Transverse colon (tissue), 4 donors: ENCODE measurements around the gene CSNK2B. TPM values are rescaled to one million over a fixed set of nuclear protein-coding genes. Genes with fewer than 3 reads are reported as not detected.

ENCODE experiments used
- DNase-seq: peaks from one replicate; pipeline ENCODE4 v3.0.0-alpha.2; 2019
- H3K27ac ChIP-seq, 4 donors: fragments of 200-600 bp; sonication (generic); 2 replicates each; pipeline ENCODE4 v1.5.1; 2016 to 2018; ENCODE audit warnings: inconsistent platforms in 4 of 4
- H3K27me3 ChIP-seq: fragments of 200-600 bp; sonication (generic); 2 replicates; pipeline ENCODE4 v1.5.1; 2017; ENCODE audit warnings: inconsistent platforms
- H3K36me3 ChIP-seq, 4 donors: fragments of 200-600 bp; sonication (generic); 2 replicates each; pipeline ENCODE4 v1.5.1; 2017 to 2019; ENCODE audit warnings: inconsistent platforms in 4 of 4
- H3K4me1 ChIP-seq, 4 donors: fragments of 200-600 bp; sonication (generic); 2 replicates each; pipeline ENCODE4 v1.5.1; 2017 to 2020; ENCODE audit warnings: inconsistent platforms in 4 of 4
- H3K4me3 ChIP-seq, 4 donors: fragments of 200-600 bp; sonication (generic); 1 replicate in 1 of 4; 2 replicates in 3 of 4; pipeline versions ENCODE4 v1.5.1 to v1.6.1; 2017 to 2019; ENCODE audit warnings: inconsistent platforms in 4 of 4
- H3K9me3 ChIP-seq, 2 donors: fragments of 200-600 bp; sonication (generic); 2 replicates each; pipeline ENCODE4 v1.5.1; 2017 to 2019; ENCODE audit warnings: inconsistent platforms in 2 of 2
- EP300 ChIP-seq: sonication (generic); formaldehyde crosslinking; IDR thresholded peaks from one replicate; pipeline ENCODE4 v1.6.1; 2017; ENCODE audit warnings: antibody characterized with exemption, low read depth
- POLR2A ChIP-seq: fragments of 450-650 bp; IDR thresholded peaks from one replicate; pipeline ENCODE4 v1.6.1; 2016; ENCODE audit warnings: antibody characterized with exemption, mild to moderate bottlenecking, moderate library complexity
- POLR2AphosphoS5 ChIP-seq, 3 donors: sonication (generic); formaldehyde crosslinking; IDR thresholded peaks; one replicate each; pipeline ENCODE4 v1.6.1; 2016; ENCODE audit warnings: antibody characterized with exemption in 3 of 3
- WGBS, 2 donors: methylation state at CpG; one replicate each; pipeline ENCODE4 v1.1.5; 2018; ENCODE audit warnings: low coverage in 1 of 2; 5-methylcytosine and 5-hydroxymethylcytosine counted together
- in situ Hi-C, 4 donors: fragments of 200-750 bp; cut with MboI; loops; one replicate each; pipeline versions ENCODE4 v1.15.0 to v1.15.1; 2017; ENCODE audit warnings: low sequenced_read_pairs in 3 of 4, low pct_ligation_motif_present in 1 of 4, low pct_unique_long_range_greater_than_20kb in 1 of 4
- intact Hi-C: fragments of 100-400 bp; cut with DNase I; formaldehyde crosslinking; loops from one replicate; pipeline ENCODE4 v1.15.1; 2023; ENCODE audit warnings: low total_unique reads
- total RNA-seq, 4 donors: library from RNA; depleted of rRNA; stranded (reverse); fragments of >200 nt; gene quantifications; one replicate each; pipeline ENCODE4 v1.1.0, GENCODE V29; 2016
- TF ChIP-seq, protein P1 (sequence below), 5 experiments: fragments of 200-600 bp in 3 of 5; fragments of 450-650 bp in 2 of 5; sonication (generic) in 3 of 5; IDR thresholded peaks; 1 replicate in 2 of 5; 2 replicates in 3 of 5; pipeline ENCODE4 v1.5.1; 2016 to 2017; ENCODE audit warnings: antibody characterized with exemption in 5 of 5, inconsistent platforms in 3 of 5, mild to moderate bottlenecking in 2 of 5, moderate library complexity in 1 of 5

CSNK2B gene
- total RNA-seq, 4 donors from 2014 or later: 182 to 231 (median 210) TPM

GRCh38 chr6:31631209-31631608, 34.7 kb upstream of the CSNK2B start:
- DNase-seq: no peak
- H3K27ac ChIP-seq: no peak overlapping the region
- 91% methylated on average over 16 of the region's 16 CpGs; no CpG with 5 or more reads in 1 of the 2 donors for WGBS, 2 donors
- no peaks in the 10 kb centered on the region for H3K27me3 ChIP-seq
- in situ Hi-C loops (no loop called here), intact Hi-C loops (no loop called here)
- no peaks in the 10 kb centered on the region for H3K9me3 ChIP-seq
- TF ChIP-seq EP300 (no peak), POLR2A (no peak), POLR2AphosphoS5 (IDR thresholded peaks at IDR 0.05) (no peak)
- TF ChIP-seq, protein P1, sequence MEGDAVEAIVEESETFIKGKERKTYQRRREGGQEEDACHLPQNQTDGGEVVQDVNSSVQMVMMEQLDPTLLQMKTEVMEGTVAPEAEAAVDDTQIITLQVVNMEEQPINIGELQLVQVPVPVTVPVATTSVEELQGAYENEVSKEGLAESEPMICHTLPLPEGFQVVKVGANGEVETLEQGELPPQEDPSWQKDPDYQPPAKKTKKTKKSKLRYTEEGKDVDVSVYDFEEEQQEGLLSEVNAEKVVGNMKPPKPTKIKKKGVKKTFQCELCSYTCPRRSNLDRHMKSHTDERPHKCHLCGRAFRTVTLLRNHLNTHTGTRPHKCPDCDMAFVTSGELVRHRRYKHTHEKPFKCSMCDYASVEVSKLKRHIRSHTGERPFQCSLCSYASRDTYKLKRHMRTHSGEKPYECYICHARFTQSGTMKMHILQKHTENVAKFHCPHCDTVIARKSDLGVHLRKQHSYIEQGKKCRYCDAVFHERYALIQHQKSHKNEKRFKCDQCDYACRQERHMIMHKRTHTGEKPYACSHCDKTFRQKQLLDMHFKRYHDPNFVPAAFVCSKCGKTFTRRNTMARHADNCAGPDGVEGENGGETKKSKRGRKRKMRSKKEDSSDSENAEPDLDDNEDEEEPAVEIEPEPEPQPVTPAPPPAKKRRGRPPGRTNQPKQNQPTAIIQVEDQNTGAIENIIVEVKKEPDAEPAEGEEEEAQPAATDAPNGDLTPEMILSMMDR (IDR thresholded peaks at IDR 0.05): no peak
- no peak overlapping the region for H3K4me3 ChIP-seq
- peaks cover 0 to 86% (median 45%) of the 10 kb centered on the region in 4 donors for H3K36me3 ChIP-seq
- no peaks in the 10 kb centered on the region for H3K4me1 ChIP-seq

DNA sequence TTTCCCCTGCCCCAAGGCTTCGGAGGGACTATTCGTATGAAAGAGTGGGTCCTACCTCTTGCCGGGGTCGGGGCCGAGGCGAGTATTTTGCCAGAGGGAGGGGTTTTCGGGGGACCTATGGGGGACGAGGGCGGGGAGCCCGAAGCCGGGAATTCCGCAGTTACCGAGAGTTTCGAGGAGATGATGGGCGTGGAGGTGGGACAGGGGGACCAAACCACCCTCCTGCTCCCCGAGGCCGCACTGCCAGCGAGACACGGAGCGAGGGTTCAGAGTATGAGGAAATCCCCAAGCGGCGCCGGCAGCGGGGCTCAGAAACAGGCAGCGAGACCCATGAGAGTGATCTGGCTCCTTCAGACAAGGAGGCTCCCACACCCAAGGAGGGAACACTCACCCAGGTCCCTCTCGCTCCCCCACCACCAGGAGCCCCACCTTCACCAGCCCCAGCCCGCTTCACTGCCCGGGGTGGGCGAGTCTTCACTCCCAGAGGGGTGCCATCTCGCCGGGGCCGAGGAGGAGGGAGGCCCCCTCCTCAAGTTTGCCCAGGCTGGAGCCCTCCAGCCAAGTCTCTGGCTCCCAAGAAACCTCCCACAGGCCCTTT, 34.1 kb upstream of the CSNK2B start:
- Histone ChIP-seq H3K36me3 (peaks cover 0 to 86% (median 45%) of the 10 kb centered on the region in 4 donors), H3K4me1 (no peaks in the 10 kb centered on the region), H3K27me3 (no peaks in the 10 kb centered on the region), H3K27ac (no peak overlapping the region), H3K9me3 (no peaks in the 10 kb centered on the region), H3K4me3 (no peak overlapping the region)
- in situ Hi-C loops (no loop called here), intact Hi-C loops (no loop called here)
- 92% methylated on average over 32 of the region's 32 CpGs; no CpG with 5 or more reads in 1 of the 2 donors for WGBS, 2 donors
- no peak for DNase-seq
- no peak for TF ChIP-seq EP300
- peak in 1 of 3 donors; percentile 41 for TF ChIP-seq POLR2AphosphoS5 (IDR thresholded peaks at IDR 0.05)

DNA sequence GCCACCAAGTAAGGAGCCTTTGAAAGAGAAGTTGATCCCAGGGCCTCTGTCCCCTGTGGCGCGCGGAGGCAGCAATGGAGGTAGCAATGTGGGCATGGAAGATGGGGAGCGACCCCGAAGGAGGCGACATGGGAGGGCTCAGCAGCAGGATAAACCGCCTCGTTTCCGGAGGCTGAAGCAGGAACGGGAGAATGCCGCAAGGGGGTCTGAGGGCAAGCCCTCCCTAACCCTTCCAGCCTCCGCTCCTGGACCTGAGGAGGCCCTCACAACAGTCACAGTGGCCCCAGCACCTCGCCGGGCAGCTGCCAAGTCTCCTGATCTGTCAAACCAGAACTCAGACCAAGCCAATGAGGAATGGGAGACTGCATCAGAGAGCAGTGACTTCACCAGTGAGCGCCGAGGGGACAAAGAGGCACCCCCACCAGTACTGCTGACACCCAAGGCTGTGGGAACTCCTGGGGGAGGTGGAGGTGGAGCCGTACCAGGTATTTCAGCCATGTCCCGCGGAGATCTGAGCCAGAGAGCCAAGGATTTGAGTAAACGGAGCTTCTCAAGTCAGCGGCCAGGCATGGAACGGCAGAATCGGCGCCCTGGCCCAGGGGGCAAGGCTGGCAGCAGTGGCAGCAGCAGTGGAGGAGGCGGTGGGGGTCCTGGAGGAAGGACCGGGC, 33.5 kb upstream of the CSNK2B start:
- no peak overlapping the region for H3K4me3 ChIP-seq
- H3K9me3 ChIP-seq: no peaks in the 10 kb centered on the region
- in situ Hi-C loops: no loop called here
- H3K27me3 ChIP-seq: no peaks in the 10 kb centered on the region
- WGBS, 2 donors: 91% methylated on average over 26 of the region's 26 CpGs; no CpG with 5 or more reads in 1 of the 2 donors
- DNase-seq: no peak
- TF ChIP-seq POLR2AphosphoS5 (IDR thresholded peaks at IDR 0.05) (peak in 1 of 3 donors; percentile 3), EP300 (no peak)
- TF ChIP-seq, protein P1 (IDR thresholded peaks at IDR 0.05): no peak
- peaks cover 0 to 84% (median 45%) of the 10 kb centered on the region in 4 donors for H3K36me3 ChIP-seq
- intact Hi-C loops: no loop called here
- H3K27ac ChIP-seq: no peak overlapping the region
- no peaks in the 10 kb centered on the region for H3K4me1 ChIP-seq

GRCh38 chr6:31633447-31633846, 32.4 kb upstream of the CSNK2B start:
- Histone ChIP-seq H3K27me3 (no peaks in the 10 kb centered on the region), H3K4me3 (no peak overlapping the region), H3K27ac (no peak overlapping the region), H3K36me3 (peaks cover 0 to 75% (median 41%) of the 10 kb centered on the region in 4 donors), H3K4me1 (no peaks in the 10 kb centered on the region), H3K9me3 (no peaks in the 10 kb centered on the region)
- TF ChIP-seq POLR2AphosphoS5 (IDR thresholded peaks at IDR 0.05) (no peak), POLR2A (no peak), EP300 (no peak)
- TF ChIP-seq, protein P1 (IDR thresholded peaks at IDR 0.05): no peak
- intact Hi-C loops: no loop called here
- in situ Hi-C loops: no loop called here
- no peak for DNase-seq
- WGBS, 2 donors: 89% methylated on average over 7 of the region's 7 CpGs; no CpG with 5 or more reads in 1 of the 2 donors
